ENCODE measurements around the gene KDM8.
"Not testable (repeated sequence)": the region's sequence is repeated elsewhere in the genome, so short reads cannot be mapped to it uniquely, and the experiment has no call there.

Gene KDM8

GRCh38 chr16:27246439-27246838 is 43.1 kb downstream of the KDM8 start:
- DNase-seq, result no peak

GRCh38 chr16:27247076-27247475 is 43.8 kb downstream of the KDM8 start:
- DNase-seq, result not testable (repeated sequence)

- no peak for DNase-seq
These were observed 44.7 kb downstream of the KDM8 start for GRCh38 chr16:27248036-27248435.

GRCh38 chr16:27248886-27249285 is 45.6 kb downstream of the KDM8 start:
- DNase-seq, result not testable (repeated sequence)

- no peak for DNase-seq
These were observed 48.3 kb downstream of the KDM8 start for GRCh38 chr16:27251541-27252205.

GRCh38 chr16:27252206-27252585 is 48.9 kb downstream of the KDM8 start:
- DNase-seq, result no peak

GRCh38 chr16:27253526-27253930 is 50.2 kb downstream of the KDM8 start:
- no peak for DNase-seq

GRCh38 chr16:27254262-27254811 is 51.0 kb downstream of the KDM8 start:
- DNase-seq, result peak; percentile 22

- no peak for DNase-seq
These were observed 53.5 kb downstream of the KDM8 start for GRCh38 chr16:27256861-27257260.

GRCh38 chr16:27257271-27257670 is 53.9 kb downstream of the KDM8 start:
- DNase-seq, result no peak

GRCh38 chr16:27258241-27258734 is 55.0 kb downstream of the KDM8 start:
- DNase-seq, result no peak

- no peak for DNase-seq
These were observed 56.4 kb downstream of the KDM8 start for GRCh38 chr16:27259710-27260109.

GRCh38 chr16:27262904-27263423 is 59.6 kb downstream of the KDM8 start:
- DNase-seq, result not testable (repeated sequence)

- DNase-seq, result no peak
These were observed 60.8 kb downstream of the KDM8 start for GRCh38 chr16:27264151-27264550.

- no peak for DNase-seq
These were observed 62.7 kb downstream of the KDM8 start for GRCh38 chr16:27265982-27266381.

- no peak for DNase-seq
These were observed 63.8 kb downstream of the KDM8 start for GRCh38 chr16:27267037-27267677.

GRCh38 chr16:27268376-27269299 is 65.3 kb downstream of the KDM8 start, which contains the start of gene NSMCE1:
Gene NSMCE1 (minus strand): TSS chr16:27268772. CDS start chr16:27257570, 11,202 bp downstream.
- DNase-seq, result peak; percentile 99

GRCh38 chr16:27269300-27270150 is 66.2 kb downstream of the KDM8 start:
- no peak for DNase-seq

- DNase-seq, result no peak
These were observed 67.0 kb downstream of the KDM8 start for GRCh38 chr16:27270349-27270748.

All from activated naive CD4-positive, alpha-beta T cell treated with anti-CD3 and anti-CD28 coated beads, Interleukin-2, amount 50 U/mL, for 16 hours (primary cell).